ENCODE results near the gene CD200.

GRCh38 chr3:112353365-112353764, 20.4 kb downstream of the CD200 start:
- no peak for TF ChIP-seq CTCF (IDR thresholded peaks at IDR 0.05 in 4 of 5, conservative IDR thresholded peaks at IDR 0.05 in 1 of 5)
- TF ChIP-seq POLR2A (IDR thresholded peaks at IDR 0.05) = no peak

Measured in gastrocnemius medialis (tissue), 4 donors.